ENCODE data around the gene GAMT. TPM values are rescaled to one million over a fixed set of nuclear protein-coding genes. Genes with fewer than 3 reads are reported as not detected.
A peak's percentile ranks its signal among the peaks of the same experiment; 100 is the strongest.

GAMT gene
- total and polyA plus RNA-seq, 2 donors (not counting 3 experiments of a cell fraction or from before 2014, with no cell fraction given), result 22.1 to 36.9 TPM

DNA sequence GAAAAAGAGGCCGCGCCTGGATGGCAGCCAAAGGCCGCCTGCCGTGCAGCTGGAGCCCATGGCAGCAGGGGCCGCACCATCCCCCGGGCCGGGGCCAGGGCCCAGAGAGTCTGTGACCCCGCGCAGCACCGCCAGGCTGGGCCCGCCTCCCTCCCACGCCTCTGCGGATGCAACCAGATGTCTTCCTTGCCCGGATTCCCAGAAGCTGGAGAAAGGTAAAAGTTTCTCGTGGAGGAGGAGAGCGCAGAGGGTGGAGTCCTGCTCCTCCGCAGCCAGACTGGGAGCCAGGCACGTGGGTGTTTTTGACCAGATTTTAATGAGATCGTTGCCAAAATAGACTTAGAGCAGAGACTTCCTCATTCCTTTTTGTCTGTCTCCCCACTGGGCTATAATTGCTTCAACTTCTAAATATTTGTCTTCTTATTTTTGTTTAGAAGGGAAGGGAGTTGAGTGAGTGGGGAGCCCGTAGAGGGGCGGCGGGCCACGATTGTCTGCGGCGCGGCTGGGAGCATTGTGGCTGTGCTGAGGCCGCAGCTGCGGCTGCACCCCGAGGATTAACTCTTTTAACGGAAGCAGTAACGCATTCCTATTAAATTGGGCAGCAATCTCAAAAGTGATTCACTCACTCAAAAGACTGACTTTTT is 40.4 kb downstream of the GAMT start:
- TF ChIP-seq FOS (IDR thresholded peaks at IDR 0.05; ENCODE audit: borderline replicate concordance, insufficient read depth, low read length) (no peak), EZH2 (IDR thresholded peaks at IDR 0.05; ENCODE audit: borderline replicate concordance, low read depth, low read length, severe bottlenecking) (no peak), MYC (IDR thresholded peaks at IDR 0.05; ENCODE audit: low read depth, low read length) (no peak), POLR2A (IDR thresholded peaks at IDR 0.05; ENCODE audit: low read depth, low read length) (no peak), POLR2AphosphoS5 (IDR thresholded peaks at IDR 0.05; ENCODE audit: insufficient read depth, low read depth, low read length) (no peak), GATA2 (IDR thresholded peaks at IDR 0.05; ENCODE audit: insufficient read depth, insufficient read length, low read depth, low read length) (no peak), JUN (IDR thresholded peaks at IDR 0.05; ENCODE audit: borderline replicate concordance, insufficient read depth, insufficient read length, low read depth) (no peak)
- TF ChIP-seq, protein P1, sequence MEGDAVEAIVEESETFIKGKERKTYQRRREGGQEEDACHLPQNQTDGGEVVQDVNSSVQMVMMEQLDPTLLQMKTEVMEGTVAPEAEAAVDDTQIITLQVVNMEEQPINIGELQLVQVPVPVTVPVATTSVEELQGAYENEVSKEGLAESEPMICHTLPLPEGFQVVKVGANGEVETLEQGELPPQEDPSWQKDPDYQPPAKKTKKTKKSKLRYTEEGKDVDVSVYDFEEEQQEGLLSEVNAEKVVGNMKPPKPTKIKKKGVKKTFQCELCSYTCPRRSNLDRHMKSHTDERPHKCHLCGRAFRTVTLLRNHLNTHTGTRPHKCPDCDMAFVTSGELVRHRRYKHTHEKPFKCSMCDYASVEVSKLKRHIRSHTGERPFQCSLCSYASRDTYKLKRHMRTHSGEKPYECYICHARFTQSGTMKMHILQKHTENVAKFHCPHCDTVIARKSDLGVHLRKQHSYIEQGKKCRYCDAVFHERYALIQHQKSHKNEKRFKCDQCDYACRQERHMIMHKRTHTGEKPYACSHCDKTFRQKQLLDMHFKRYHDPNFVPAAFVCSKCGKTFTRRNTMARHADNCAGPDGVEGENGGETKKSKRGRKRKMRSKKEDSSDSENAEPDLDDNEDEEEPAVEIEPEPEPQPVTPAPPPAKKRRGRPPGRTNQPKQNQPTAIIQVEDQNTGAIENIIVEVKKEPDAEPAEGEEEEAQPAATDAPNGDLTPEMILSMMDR (IDR thresholded peaks at IDR 0.05; ENCODE audit: extremely low read depth in 1 of 2, insufficient read depth in 1 of 2, low read depth in 1 of 2, low read length in 2 of 2), result no peak
- TF ChIP-seq, protein P2, sequence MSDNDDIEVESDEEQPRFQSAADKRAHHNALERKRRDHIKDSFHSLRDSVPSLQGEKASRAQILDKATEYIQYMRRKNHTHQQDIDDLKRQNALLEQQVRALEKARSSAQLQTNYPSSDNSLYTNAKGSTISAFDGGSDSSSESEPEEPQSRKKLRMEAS (IDR thresholded peaks at IDR 0.05; ENCODE audit: insufficient read depth, insufficient read length), result no peak
- no peaks in the 10 kb centered on the region for H3K27me3 ChIP-seq (ENCODE audit: control insufficient read depth in 2 of 2, insufficient read depth in 2 of 2, low read length in 2 of 2)
- no peaks in the 10 kb centered on the region for H3K79me2 ChIP-seq (ENCODE audit: control insufficient read depth, insufficient read depth, low read length)
- DNase-seq (ENCODE audit: low read depth, low spot score) (peak; percentile 24), FAIRE-seq (no peak)
- no peak overlapping the region for H2AFZ ChIP-seq (ENCODE audit: low read depth, low read length)
- no peaks in the 10 kb centered on the region for H3K9me3 ChIP-seq (replicated peaks; ENCODE audit: control insufficient read depth, insufficient read depth, low read length)
- BruUV-seq (replicated peaks), result no TSS peak
- dilution Hi-C loops (cut with MboI; ENCODE audit: extremely low pct_ligation_motif_present, low sequenced_read_pairs), result no loop called here
- H3K36me3 ChIP-seq (ENCODE audit: control insufficient read depth in 2 of 2, extremely low read depth in 1 of 2, insufficient read depth in 2 of 2, low read length in 2 of 2), result peaks cover 0 to 25% of the 10 kb centered on the region in 2 experiments
- peak overlapping the region; percentile 21 for H3K27ac ChIP-seq (ENCODE audit: insufficient read depth, low read depth, low read length)
- no peaks in the 10 kb centered on the region for H4K20me1 ChIP-seq (replicated peaks; ENCODE audit: control insufficient read depth, extremely low read depth, insufficient read depth, low read length)
- CTCF ChIA-PET, result interaction anchor here (0.8 to 1.4 kb wide), 2 partner anchors 21 to 45 kb away, joined by 3 to 7 read pairs; no protein-coding TSS in a partner anchor
- POLR2A ChIA-PET, result no interaction called here
- intact Hi-C loops (cut with micrococcal nuclease), result no loop called here
- no peak overlapping the region for H3K4me3 ChIP-seq (replicated peaks in 1 of 3; ENCODE audit: insufficient read depth in 1 of 3, low read depth in 1 of 3, low read length in 3 of 3)
- H3K9ac ChIP-seq (replicated peaks; ENCODE audit: extremely low read depth, insufficient read depth, low read length), result no peak overlapping the region
- H3K4me2 ChIP-seq (ENCODE audit: insufficient read depth, low read length), result peak overlapping the region; percentile 28
- H3K4me1 ChIP-seq (ENCODE audit: control insufficient read depth, extremely low read depth, insufficient read depth, low read length), result peaks cover 16% of the 10 kb centered on the region
- H3K9me1 ChIP-seq (replicated peaks; ENCODE audit: control insufficient read depth, extremely low read depth, insufficient read depth, low read length), result no peaks in the 10 kb centered on the region
